Activated naive CD8-positive, alpha-beta T cell treated with anti-CD3 and anti-CD28 coated beads, Interleukin-2, amount 50 U/mL, for 16 hours (primary cell): ENCODE measurements around the gene TIMM8B.
A peak's percentile ranks its signal among the peaks of the same experiment; 100 is the strongest.
"Not testable (repeated sequence)": the region's sequence is repeated elsewhere in the genome, so short reads cannot be mapped to it uniquely, and the experiment has no call there.

ENCODE experiments used
- DNase-seq: peaks from one replicate; pipeline ENCODE4 v3.0.0-alpha.2; 2020; ENCODE audit warnings: low read depth, low spot score

Gene TIMM8B

GRCh38 chr11:112082729-112083128, 3.8 kb downstream of the TIMM8B start:
- no peak for DNase-seq

- DNase-seq: peak; percentile 50
These were observed 12.4 kb downstream of the TIMM8B start, which contains the start of the genes NKAPD1 and PIH1D2 for GRCh38 chr11:112073941-112074811. Gene NKAPD1, plus strand, starts transcription at chr11:112074299. Its CDS starts 1,276 bp downstream, at chr11:112075575. Gene PIH1D2, minus strand, starts transcription at chr11:112074017. Its CDS starts 843 bp downstream, at chr11:112073174.

DNA sequence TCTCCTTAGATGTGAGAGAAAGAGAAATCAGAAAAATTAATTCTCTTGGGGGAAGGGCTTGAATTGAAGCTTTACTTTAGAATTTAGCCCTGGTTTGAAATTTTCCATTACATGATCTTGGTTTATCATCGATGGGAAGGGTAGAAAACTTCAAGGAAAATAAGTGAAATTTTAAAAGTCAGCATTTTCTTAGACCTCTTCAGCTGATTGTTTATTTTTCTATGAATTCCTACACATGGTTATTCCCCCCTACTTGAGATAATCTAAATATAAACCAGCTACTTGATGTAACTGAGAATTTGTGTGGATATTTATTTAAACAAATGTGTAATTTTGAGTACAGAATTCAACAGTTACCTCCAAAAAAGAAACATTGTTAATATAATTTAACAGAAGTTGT, 23.6 kb downstream of the TIMM8B start:
- DNase-seq: no peak

DNA sequence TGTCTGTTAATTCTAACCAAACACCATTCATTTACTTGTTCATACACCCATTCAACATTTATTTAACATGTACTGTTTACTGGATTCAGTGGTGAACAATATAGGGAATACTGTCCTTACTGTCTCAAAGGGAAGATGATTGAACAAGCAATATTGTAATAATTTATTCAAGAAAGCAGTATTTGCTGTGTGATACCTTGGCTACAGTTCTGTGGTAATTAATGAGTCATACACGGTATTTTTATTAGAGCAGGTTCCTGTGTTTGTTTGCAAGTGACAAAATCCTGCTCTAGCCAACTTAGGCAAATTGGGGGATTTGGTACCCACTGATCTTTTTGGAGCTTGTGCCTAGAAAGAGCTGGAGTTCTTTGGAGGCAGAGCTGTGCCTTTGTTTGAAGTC, 28.5 kb downstream of the TIMM8B start:
- DNase-seq: no peak

- no peak for DNase-seq
These were observed 29.4 kb downstream of the TIMM8B start for GRCh38 chr11:112057170-112057569.

DNA sequence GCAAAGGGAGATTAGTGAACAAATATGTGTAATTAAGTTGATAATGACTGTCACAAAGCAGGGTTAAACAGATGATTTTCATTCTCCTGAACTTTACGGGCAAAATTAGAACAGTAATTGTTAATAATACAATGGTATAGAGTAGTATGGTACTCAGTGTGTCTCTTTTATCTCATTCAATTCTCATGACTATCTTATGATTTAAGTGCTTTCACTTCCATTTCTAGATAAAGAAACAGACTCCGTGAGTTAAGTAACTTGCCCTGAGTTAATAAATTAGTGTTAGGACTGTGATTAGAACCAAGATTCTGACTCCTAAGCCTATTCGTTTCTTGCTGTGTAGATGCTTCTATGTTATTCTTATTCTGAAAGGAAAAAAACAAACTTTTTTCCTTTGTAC, 34.8 kb downstream of the TIMM8B start:
- no peak for DNase-seq

DNA sequence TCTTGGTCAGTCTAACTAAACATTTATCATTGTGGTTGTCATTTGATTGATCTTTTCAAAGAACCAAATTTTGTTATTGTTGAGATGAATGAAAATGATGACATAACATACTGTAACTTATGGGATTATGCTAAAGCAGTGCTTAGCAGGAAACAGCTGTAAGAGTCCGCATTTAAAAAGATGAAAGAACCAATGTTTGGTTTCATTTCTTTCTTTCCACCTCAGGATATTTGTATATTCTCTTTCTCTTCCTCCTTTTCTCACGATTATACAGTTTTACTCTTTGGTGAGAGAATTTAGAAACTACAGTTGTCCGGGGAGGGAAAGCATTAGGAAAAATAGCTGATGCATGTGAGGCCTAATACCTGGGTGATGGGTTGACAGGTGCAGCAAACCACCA, 35.8 kb downstream of the TIMM8B start:
- no peak for DNase-seq

DNA sequence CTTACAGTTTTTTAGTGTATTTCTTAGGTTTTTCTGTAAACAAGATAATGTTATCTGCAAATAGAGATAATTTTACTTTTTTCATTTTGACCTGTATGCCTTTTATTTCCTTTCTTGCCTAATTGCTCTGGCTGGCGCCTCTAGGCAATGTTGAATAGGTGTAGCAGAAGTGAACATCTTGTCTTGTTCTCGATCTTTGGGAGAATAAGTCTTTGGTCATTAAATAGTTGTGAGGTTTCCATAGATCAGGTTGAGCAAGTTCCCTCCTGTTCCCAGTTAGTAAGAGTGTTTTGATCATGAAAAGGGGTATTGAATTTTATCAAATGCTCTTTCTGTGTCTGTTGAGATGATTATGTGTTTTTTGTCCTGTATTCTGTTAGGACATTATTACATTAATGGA, 36.8 kb downstream of the TIMM8B start:
- no peak for DNase-seq

DNA sequence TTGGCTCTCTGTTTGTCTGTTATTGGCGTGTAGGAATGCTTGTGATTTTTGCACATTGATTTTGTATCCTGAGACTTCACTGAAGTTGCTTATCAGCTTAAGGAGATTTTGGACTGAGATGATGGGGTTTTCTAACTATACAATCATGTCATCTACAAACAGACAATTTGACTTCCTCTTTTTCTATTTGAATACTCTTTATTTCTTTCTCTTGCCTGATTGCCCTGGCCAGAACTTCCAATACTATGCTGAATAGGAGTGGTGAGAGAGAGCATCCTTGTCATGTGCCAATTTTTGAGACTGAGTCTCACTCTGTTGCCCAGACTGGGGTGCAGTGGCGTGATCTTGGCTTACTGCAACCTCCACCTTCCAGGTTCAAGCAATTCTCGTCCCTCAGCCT, 38.3 kb downstream of the TIMM8B start:
- not testable (repeated sequence) for DNase-seq

GRCh38 chr11:112046647-112047046, 39.9 kb downstream of the TIMM8B start:
- DNase-seq: not testable (repeated sequence)

DNA sequence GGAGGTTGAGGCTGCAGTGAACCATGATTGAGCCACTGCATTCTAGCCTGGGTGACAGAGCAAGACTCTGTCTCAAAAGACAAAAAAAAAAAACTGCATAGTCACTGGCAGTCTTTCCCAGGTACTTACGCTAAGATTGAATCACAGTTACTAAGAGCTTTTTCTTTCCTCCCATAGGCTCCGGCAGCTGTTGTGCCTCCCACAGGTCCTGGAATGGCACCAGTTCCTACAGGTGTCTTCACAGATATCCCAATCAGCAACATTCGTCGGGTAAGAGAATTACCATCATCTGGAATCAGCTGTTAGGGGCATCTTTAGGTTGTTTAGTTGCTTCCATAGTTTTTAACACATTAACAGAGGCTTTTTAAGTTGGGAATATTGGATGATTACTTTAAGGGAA, 41.6 kb downstream of the TIMM8B start:
- DNase-seq: no peak

DNA sequence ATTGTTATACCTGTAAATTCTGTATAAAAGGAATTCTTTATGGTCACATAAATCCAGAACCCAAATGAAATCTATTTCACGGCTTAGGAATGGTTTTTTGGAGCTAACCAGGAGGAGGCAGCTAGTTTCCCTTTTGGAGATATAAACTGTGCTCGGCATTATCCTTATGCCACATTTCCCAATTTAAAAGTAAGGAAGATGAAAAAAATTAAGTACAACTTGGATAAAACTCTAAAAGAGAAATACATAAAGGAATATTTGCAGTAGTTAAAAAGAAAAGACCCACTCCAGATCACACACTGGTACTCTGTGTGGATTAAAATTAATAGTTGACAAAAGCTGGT, 43.6 kb downstream of the TIMM8B start:
- DNase-seq: no peak

DNA sequence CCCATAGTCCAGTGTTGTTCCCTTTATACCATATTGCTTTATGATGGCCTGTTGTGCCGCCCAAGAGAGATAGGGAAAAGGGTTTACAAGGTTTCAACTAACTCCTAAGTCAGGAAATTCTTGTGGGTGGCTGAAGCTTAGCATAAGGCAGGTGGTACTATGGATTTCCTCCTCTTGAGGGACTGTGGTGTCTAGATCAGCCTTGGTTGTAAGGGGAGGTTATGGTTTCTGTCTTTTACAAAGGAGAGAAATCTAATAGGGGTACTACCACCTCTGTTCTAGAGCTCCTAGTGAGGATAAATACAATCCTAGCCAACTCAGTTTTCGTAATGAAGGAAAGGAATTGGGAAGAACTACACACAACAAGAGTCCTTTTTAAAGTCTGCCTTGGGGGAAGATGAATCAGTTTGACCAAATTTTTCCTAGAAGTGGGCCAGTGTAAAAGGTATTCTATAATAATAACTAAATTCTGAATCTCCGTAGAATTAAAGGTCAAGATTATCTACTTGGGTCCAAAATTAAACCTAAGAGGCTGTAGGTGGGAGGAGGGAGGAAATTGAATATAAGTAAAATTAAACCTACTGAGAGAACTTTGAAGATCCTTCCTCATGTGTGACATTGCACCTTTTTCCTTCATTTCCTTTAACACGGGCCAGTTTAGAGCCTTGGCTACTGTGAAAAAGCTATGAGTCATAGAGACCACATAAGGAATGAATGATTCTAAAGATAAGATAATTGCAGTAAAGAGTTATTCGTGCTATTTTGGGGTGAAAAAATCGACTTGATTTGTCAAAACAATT, 44.2 kb downstream of the TIMM8B start:
- no peak for DNase-seq

- DNase-seq: no peak
These were observed 49.0 kb downstream of the TIMM8B start for GRCh38 chr11:112037527-112037926.
